ENCODE data around the gene KIF2C. TPM values are rescaled to one million over a fixed set of nuclear protein-coding genes. Genes with fewer than 3 reads are reported as not detected.
"Not testable (repeated sequence)": the region's sequence is repeated elsewhere in the genome, so short reads cannot be mapped to it uniquely, and the experiment has no call there.

Gene KIF2C
- total and polyA plus RNA-seq, 7 experiments from 2014 or later = 0.32 to 69.3 (median 0.82) TPM; not detected in 1

GRCh38 chr1:44730741-44731512 lies 8.7 kb upstream of the KIF2C start, which contains the start of gene RNU5D-1:
RNU5D-1 (minus strand) TSS chr1:44731170.
- intact Hi-C loops (cut with micrococcal nuclease) = loop anchor here (1.0 to 5.0 kb wide), 18 partner anchors 8 to 956 kb away; partner anchors contain the start of genes KIF2C (in 2 of the 2), PLK3 (in 2 of the 2), RPS8 (in 2 of the 2) and BTBD19 (in 1 of the 2)
- H3K27ac Mint-ChIP-seq = peak within 1 kb of the TSS; percentile 97 to 100 (median 98)
- H3K27me3 ChIP-seq (ENCODE audit: control insufficient read depth in 2 of 2, insufficient read depth in 2 of 2, low read length in 2 of 2) = no peaks in the 10 kb centered on the region
- no peaks in the 10 kb centered on the region for H3K36me3 ChIP-seq (ENCODE audit: control insufficient read depth in 2 of 3, insufficient read depth in 3 of 3, low read length in 3 of 3)
- H3K27ac ChIP-seq (ENCODE audit: low read depth, low read length) = peak within 1 kb of the TSS; percentile 86
- H3K4me1 Mint-ChIP-seq = peaks cover 14 to 58% (median 43%) of the 10 kb centered on the region in 7 donors
- ATAC-seq = peak; percentile 85
- peak; percentile 77 to 92 (median 89) for DNase-seq
- CTCF ChIA-PET = interaction anchor here (0.6 to 5.1 kb wide), 17 partner anchors 12 to 573 kb away, joined by 3 to 55 read pairs (median 3); partner anchors contain the start of genes BEST4, HECTD3, TMEM53 and UROD
- H3K27me3 Mint-ChIP-seq = no peaks in the 10 kb centered on the region
- H3K4me3 Mint-ChIP-seq = peak within 1 kb of the TSS; percentile 54 to 93 (median 84)
- H3K36me3 Mint-ChIP-seq = no peaks in the 10 kb centered on the region
- peak within 1 kb of the TSS; percentile 18 for H3K4me3 ChIP-seq (ENCODE audit: low read length)
- POLR2A ChIA-PET = interaction anchor here (0.6 to 9.5 kb wide), 37 partner anchors 10 to 1437 kb away, joined by 3 to 239 read pairs (median 4); partner anchors contain the start of genes BTBD19, DYNLT4, EIF2B3 and HECTD3
- H3K9me3 Mint-ChIP-seq = peaks cover 0 to 5% (median 0%) of the 10 kb centered on the region in 11 donors
- peaks cover 10 to 13% of the 10 kb centered on the region in 2 donors for H3K4me1 ChIP-seq (ENCODE audit: control insufficient read depth in 2 of 2, insufficient read depth in 2 of 2, low read length in 2 of 2)
- no peaks in the 10 kb centered on the region for H3K9me3 ChIP-seq (ENCODE audit: control insufficient read depth in 2 of 3, low read length in 3 of 3)

- H3K27me3 ChIP-seq (ENCODE audit: control insufficient read depth in 2 of 2, insufficient read depth in 2 of 2, low read length in 2 of 2) = no peaks in the 10 kb centered on the region
- Mint-ChIP-seq H3K4me3 (no peak overlapping the region), H3K36me3 (no peaks in the 10 kb centered on the region), H3K9me3 (peaks cover 0 to 5% (median 0%) of the 10 kb centered on the region in 11 donors), H3K27me3 (no peaks in the 10 kb centered on the region), H3K27ac (peak overlapping the region in 1 of 9 donors; percentile 43), H3K4me1 (peaks cover 6 to 44% (median 32%) of the 10 kb centered on the region in 7 donors)
- peaks cover 10 to 13% of the 10 kb centered on the region in 2 donors for H3K4me1 ChIP-seq (ENCODE audit: control insufficient read depth in 2 of 2, insufficient read depth in 2 of 2, low read length in 2 of 2)
- no peaks in the 10 kb centered on the region for H3K9me3 ChIP-seq (ENCODE audit: control insufficient read depth in 2 of 3, low read length in 3 of 3)
- no peak overlapping the region for H3K4me3 ChIP-seq (ENCODE audit: low read length)
- no peaks in the 10 kb centered on the region for H3K36me3 ChIP-seq (ENCODE audit: control insufficient read depth in 2 of 3, insufficient read depth in 3 of 3, low read length in 3 of 3)
- intact Hi-C loops (cut with micrococcal nuclease) = loop anchor here in 1 of 2 donors (5.0 kb wide), 1 partner anchor 474 kb away; the partner anchor contains the start of gene ZSWIM5
- DNase-seq = no peak
- no peak overlapping the region for H3K27ac ChIP-seq (ENCODE audit: low read depth, low read length)
- CTCF ChIA-PET = interaction anchor here (0.7 to 1.5 kb wide), 5 partner anchors 18 to 767 kb away, joined by 3 to 5 read pairs (median 3); partner anchors contain the start of genes CCDC163, MMACHC and RPS8
- ATAC-seq = no peak
- POLR2A ChIA-PET = interaction anchor here (0.7 to 9.5 kb wide), 7 partner anchors 16 to 88 kb away, joined by 3 to 239 read pairs (median 5); partner anchors contain the start of genes PLK3 and RPS8
Measured at GRCh38 chr1:44733365-44733764, 6.3 kb upstream of the KIF2C start.

GRCh38 chr1:44733784-44734183 lies 5.9 kb upstream of the KIF2C start:
- Histone ChIP-seq H3K9me3 (ENCODE audit: control insufficient read depth in 2 of 3, low read length in 3 of 3) (no peaks in the 10 kb centered on the region), H3K4me3 (ENCODE audit: low read length) (no peak overlapping the region), H3K36me3 (ENCODE audit: control insufficient read depth in 2 of 3, insufficient read depth in 3 of 3, low read length in 3 of 3) (no peaks in the 10 kb centered on the region), H3K27me3 (ENCODE audit: control insufficient read depth in 2 of 2, insufficient read depth in 2 of 2, low read length in 2 of 2) (no peaks in the 10 kb centered on the region), H3K27ac (ENCODE audit: low read depth, low read length) (no peak overlapping the region), H3K4me1 (ENCODE audit: control insufficient read depth in 2 of 2, insufficient read depth in 2 of 2, low read length in 2 of 2) (peaks cover 10 to 13% of the 10 kb centered on the region in 2 donors)
- H3K27me3 Mint-ChIP-seq = no peaks in the 10 kb centered on the region
- peak overlapping the region in 3 of 9 donors; percentile 41 to 69 (median 43) for H3K27ac Mint-ChIP-seq
- ATAC-seq (no peak), DNase-seq (no peak)
- no peak overlapping the region for H3K4me3 Mint-ChIP-seq
- H3K36me3 Mint-ChIP-seq = no peaks in the 10 kb centered on the region
- peaks cover 0 to 5% (median 0%) of the 10 kb centered on the region in 11 donors for H3K9me3 Mint-ChIP-seq
- intact Hi-C loops (cut with micrococcal nuclease) = loop anchor here in 1 of 2 donors (5.0 kb wide), 1 partner anchor 474 kb away; the partner anchor contains the start of gene ZSWIM5
- H3K4me1 Mint-ChIP-seq = peaks cover 6 to 43% (median 31%) of the 10 kb centered on the region in 7 donors
- POLR2A ChIA-PET = interaction anchor here (0.7 to 9.5 kb wide), 5 partner anchors 17 to 280 kb away, joined by 3 to 239 read pairs (median 6); partner anchors contain the start of gene RPS8
- CTCF ChIA-PET = interaction anchor here (0.8 to 1.5 kb wide), 3 partner anchors 16 to 41 kb away, joined by 3 to 5 read pairs (median 3); partner anchors contain the start of gene RPS8

GRCh38 chr1:44735992-44736391 lies 3.6 kb upstream of the KIF2C start:
- peaks cover 0 to 3% (median 0%) of the 10 kb centered on the region in 5 donors for H3K36me3 Mint-ChIP-seq
- no peaks in the 10 kb centered on the region for H3K9me3 ChIP-seq (ENCODE audit: control insufficient read depth in 2 of 3, low read length in 3 of 3)
- H3K4me1 Mint-ChIP-seq = peaks cover 12 to 46% (median 38%) of the 10 kb centered on the region in 7 donors
- no peak overlapping the region for H3K27ac ChIP-seq (ENCODE audit: low read depth, low read length)
- no peaks in the 10 kb centered on the region for H3K36me3 ChIP-seq (ENCODE audit: control insufficient read depth in 2 of 3, insufficient read depth in 3 of 3, low read length in 3 of 3)
- no peak for DNase-seq
- intact Hi-C loops (cut with micrococcal nuclease) = loop anchor here in 1 of 2 donors (5.0 kb wide), 2 partner anchors 379 to 951 kb away; partner anchors contain the start of genes ERI3, GPBP1L1 and TMEM69
- peak overlapping the region in 1 of 9 donors; percentile 0 for H3K27ac Mint-ChIP-seq
- no peak for ATAC-seq
- POLR2A ChIA-PET = interaction anchor here (1.2 to 1.5 kb wide), 4 partner anchors 11 to 276 kb away, joined by 3 to 5 read pairs (median 4); partner anchors contain the start of genes HECTD3 and UROD
- H3K4me3 Mint-ChIP-seq = no peak overlapping the region
- CTCF ChIA-PET = no interaction called here
- no peaks in the 10 kb centered on the region for H3K27me3 Mint-ChIP-seq
- no peak overlapping the region for H3K4me3 ChIP-seq (ENCODE audit: low read length)
- peaks cover 0 to 2% (median 0%) of the 10 kb centered on the region in 11 donors for H3K9me3 Mint-ChIP-seq
- peaks cover 9 to 13% of the 10 kb centered on the region in 2 donors for H3K4me1 ChIP-seq (ENCODE audit: control insufficient read depth in 2 of 2, insufficient read depth in 2 of 2, low read length in 2 of 2)
- H3K27me3 ChIP-seq (ENCODE audit: control insufficient read depth in 2 of 2, insufficient read depth in 2 of 2, low read length in 2 of 2) = no peaks in the 10 kb centered on the region

GRCh38 chr1:44738953-44739306 lies 707 bp upstream of the KIF2C start:
- Mint-ChIP-seq H3K4me1 (peaks cover 9 to 34% (median 19%) of the 10 kb centered on the region in 7 donors), H3K27ac (peak overlapping the region; percentile 86 to 97 (median 95)), H3K4me3 (peak overlapping the region; percentile 84 to 99 (median 94))
- CTCF ChIA-PET; H3K27me3 ChIP-seq (ENCODE audit: control insufficient read depth in 2 of 2, insufficient read depth in 2 of 2, low read length in 2 of 2); DNase-seq; H3K9me3 Mint-ChIP-seq; ATAC-seq; H3K4me1 ChIP-seq (ENCODE audit: control insufficient read depth in 2 of 2, insufficient read depth in 2 of 2, low read length in 2 of 2); H3K9me3 ChIP-seq (ENCODE audit: control insufficient read depth in 2 of 3, low read length in 3 of 3); H3K36me3 Mint-ChIP-seq; H3K36me3 ChIP-seq (ENCODE audit: control insufficient read depth in 2 of 3, insufficient read depth in 3 of 3, low read length in 3 of 3); H3K27me3 Mint-ChIP-seq: not testable (repeated sequence)
- peak overlapping the region; percentile 84 for H3K27ac ChIP-seq (ENCODE audit: low read depth, low read length)
- intact Hi-C loops (cut with micrococcal nuclease) = loop anchor here (1.0 to 5.0 kb wide), 15 partner anchors 8 to 948 kb away; partner anchors contain the start of genes MUTYH (in 2 of the 2), RNU5D-1 (in 2 of the 2), RPS8 (in 2 of the 2) and TOE1 (in 2 of the 2)
- POLR2A ChIA-PET = interaction anchor here (0.6 to 1.6 kb wide), 6 partner anchors 17 to 1145 kb away, joined by 3 to 6 read pairs (median 4); partner anchors contain the start of gene PRDX1
- H3K4me3 ChIP-seq (ENCODE audit: low read length) = peak overlapping the region; percentile 79

GRCh38 chr1:44740179-44740617 lies 561 bp downstream of the KIF2C start:
- peak overlapping the region; percentile 84 for H3K27ac ChIP-seq (ENCODE audit: low read depth, low read length)
- peaks cover 9 to 42% (median 19%) of the 10 kb centered on the region in 7 donors for H3K4me1 Mint-ChIP-seq
- peak overlapping the region in 5 of 9 donors; percentile 86 to 96 (median 95) for H3K27ac Mint-ChIP-seq
- peaks cover 5 to 7% of the 10 kb centered on the region in 2 donors for H3K4me1 ChIP-seq (ENCODE audit: control insufficient read depth in 2 of 2, insufficient read depth in 2 of 2, low read length in 2 of 2)
- no peaks in the 10 kb centered on the region for H3K9me3 ChIP-seq (ENCODE audit: control insufficient read depth in 2 of 3, low read length in 3 of 3)
- no peak for DNase-seq
- H3K4me3 Mint-ChIP-seq = peak overlapping the region; percentile 84 to 99 (median 94)
- peaks cover 0 to 6% (median 0%) of the 10 kb centered on the region in 5 donors for H3K36me3 Mint-ChIP-seq
- H3K9me3 Mint-ChIP-seq = no peaks in the 10 kb centered on the region
- peak overlapping the region; percentile 79 for H3K4me3 ChIP-seq (ENCODE audit: low read length)
- no peaks in the 10 kb centered on the region for H3K27me3 Mint-ChIP-seq
- H3K36me3 ChIP-seq (ENCODE audit: control insufficient read depth in 2 of 3, insufficient read depth in 3 of 3, low read length in 3 of 3) = no peaks in the 10 kb centered on the region
- intact Hi-C loops (cut with micrococcal nuclease) = no loop called here
- no peak for ATAC-seq
- H3K27me3 ChIP-seq (ENCODE audit: control insufficient read depth in 2 of 2, insufficient read depth in 2 of 2, low read length in 2 of 2) = no peaks in the 10 kb centered on the region
- ChIA-PET POLR2A (interaction anchor here (0.7 to 1.5 kb wide), 5 partner anchors 8 to 689 kb away, joined by 3 to 7 read pairs (median 4); partner anchors contain the start of gene RPS8), CTCF (no interaction called here)
